Panc1 (cell line): Measurements from ENCODE around the gene CDH6.

Experiments
- POLR2AphosphoS5 ChIP-seq: IDR thresholded peaks from 2 replicates; pipeline ENCODE4 v1.6.1; 2012; ENCODE audit warnings: mild to moderate bottlenecking, low read depth, low read length, moderate library complexity
- SIN3A ChIP-seq: IDR thresholded peaks from 2 replicates; pipeline ENCODE4 v1.6.1; 2012; ENCODE audit warnings: low read depth, mild to moderate bottlenecking, low read length, moderate library complexity, borderline replicate concordance; ENCODE audit not compliant: insufficient read depth
- TCF7L2 ChIP-seq: IDR thresholded peaks from 2 replicates; pipeline ENCODE4 v1.6.1; 2011; ENCODE audit warnings: mild to moderate bottlenecking, low read depth, low read length, inconsistent platforms
- TF ChIP-seq, protein P1 (sequence below): fragments of 450-650 bp; IDR thresholded peaks from 2 replicates; pipeline ENCODE4 v1.5.1; 2017; ENCODE audit warnings: mild to moderate bottlenecking
- TF ChIP-seq, protein P2 (sequence below), 2 experiments: IDR thresholded peaks; 2 replicates each; pipeline ENCODE4 v1.6.1; 2011 to 2012; ENCODE audit warnings: low read depth in 2 of 2, control low read depth in 1 of 2, low read length in 1 of 2, mild to moderate bottlenecking in 1 of 2, moderate library complexity in 1 of 2; ENCODE audit not compliant: insufficient read depth in 1 of 2

DNA sequence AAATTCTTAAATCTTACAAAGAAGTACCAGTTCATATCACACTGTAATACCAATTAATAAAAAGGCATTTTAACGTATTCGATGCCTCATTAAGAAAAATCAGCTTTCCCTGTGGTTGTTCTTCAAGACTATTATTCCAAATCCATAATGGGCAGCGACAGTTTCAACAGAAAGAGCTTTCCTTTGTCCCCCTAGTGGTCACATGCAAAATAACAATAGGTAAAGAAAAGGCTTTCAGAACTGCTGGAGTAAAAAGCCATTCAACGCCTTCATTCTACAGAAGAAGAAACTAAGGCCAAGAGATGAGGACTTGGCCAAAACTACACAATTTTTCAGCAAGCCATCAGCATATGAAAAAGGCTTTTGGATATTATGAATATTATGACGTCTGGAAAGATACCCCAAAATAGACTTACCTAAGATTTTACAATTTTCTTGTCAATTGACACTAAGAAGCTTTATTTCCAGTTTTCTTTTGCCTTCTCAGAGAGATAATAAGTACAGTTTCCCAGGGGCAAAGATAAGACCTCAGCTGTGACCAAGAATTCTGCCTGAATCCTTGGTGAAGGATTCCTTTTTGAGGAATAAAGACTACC lies 6.7 kb upstream of the CDH6 start:
- TF ChIP-seq, protein P1, sequence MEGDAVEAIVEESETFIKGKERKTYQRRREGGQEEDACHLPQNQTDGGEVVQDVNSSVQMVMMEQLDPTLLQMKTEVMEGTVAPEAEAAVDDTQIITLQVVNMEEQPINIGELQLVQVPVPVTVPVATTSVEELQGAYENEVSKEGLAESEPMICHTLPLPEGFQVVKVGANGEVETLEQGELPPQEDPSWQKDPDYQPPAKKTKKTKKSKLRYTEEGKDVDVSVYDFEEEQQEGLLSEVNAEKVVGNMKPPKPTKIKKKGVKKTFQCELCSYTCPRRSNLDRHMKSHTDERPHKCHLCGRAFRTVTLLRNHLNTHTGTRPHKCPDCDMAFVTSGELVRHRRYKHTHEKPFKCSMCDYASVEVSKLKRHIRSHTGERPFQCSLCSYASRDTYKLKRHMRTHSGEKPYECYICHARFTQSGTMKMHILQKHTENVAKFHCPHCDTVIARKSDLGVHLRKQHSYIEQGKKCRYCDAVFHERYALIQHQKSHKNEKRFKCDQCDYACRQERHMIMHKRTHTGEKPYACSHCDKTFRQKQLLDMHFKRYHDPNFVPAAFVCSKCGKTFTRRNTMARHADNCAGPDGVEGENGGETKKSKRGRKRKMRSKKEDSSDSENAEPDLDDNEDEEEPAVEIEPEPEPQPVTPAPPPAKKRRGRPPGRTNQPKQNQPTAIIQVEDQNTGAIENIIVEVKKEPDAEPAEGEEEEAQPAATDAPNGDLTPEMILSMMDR, result peak; percentile 74; the same call in 1 of the 2 replicates
- TF ChIP-seq, protein P2, sequence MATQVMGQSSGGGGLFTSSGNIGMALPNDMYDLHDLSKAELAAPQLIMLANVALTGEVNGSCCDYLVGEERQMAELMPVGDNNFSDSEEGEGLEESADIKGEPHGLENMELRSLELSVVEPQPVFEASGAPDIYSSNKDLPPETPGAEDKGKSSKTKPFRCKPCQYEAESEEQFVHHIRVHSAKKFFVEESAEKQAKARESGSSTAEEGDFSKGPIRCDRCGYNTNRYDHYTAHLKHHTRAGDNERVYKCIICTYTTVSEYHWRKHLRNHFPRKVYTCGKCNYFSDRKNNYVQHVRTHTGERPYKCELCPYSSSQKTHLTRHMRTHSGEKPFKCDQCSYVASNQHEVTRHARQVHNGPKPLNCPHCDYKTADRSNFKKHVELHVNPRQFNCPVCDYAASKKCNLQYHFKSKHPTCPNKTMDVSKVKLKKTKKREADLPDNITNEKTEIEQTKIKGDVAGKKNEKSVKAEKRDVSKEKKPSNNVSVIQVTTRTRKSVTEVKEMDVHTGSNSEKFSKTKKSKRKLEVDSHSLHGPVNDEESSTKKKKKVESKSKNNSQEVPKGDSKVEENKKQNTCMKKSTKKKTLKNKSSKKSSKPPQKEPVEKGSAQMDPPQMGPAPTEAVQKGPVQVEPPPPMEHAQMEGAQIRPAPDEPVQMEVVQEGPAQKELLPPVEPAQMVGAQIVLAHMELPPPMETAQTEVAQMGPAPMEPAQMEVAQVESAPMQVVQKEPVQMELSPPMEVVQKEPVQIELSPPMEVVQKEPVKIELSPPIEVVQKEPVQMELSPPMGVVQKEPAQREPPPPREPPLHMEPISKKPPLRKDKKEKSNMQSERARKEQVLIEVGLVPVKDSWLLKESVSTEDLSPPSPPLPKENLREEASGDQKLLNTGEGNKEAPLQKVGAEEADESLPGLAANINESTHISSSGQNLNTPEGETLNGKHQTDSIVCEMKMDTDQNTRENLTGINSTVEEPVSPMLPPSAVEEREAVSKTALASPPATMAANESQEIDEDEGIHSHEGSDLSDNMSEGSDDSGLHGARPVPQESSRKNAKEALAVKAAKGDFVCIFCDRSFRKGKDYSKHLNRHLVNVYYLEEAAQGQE (IDR thresholded peaks at IDR 0.05; ENCODE audit: insufficient read depth in 1 of 2, low read depth in 2 of 2, low read length in 1 of 2), result peak in 1 of 2 experiments; percentile 27; a peak in 1 of 4 replicates
- no peak for TF ChIP-seq POLR2AphosphoS5
- TF ChIP-seq SIN3A, result no peak
- no peak for TF ChIP-seq TCF7L2
